ENCODE measurements around the gene APLN.

Gene APLN

GRCh38 chrX:129654652-129655546 is at the start of gene APLN:
TSS of gene APLN (minus strand) at chrX:129654956. CDS start at chrX:129654630, 326 bp downstream.
- DNase-seq (ENCODE audit: low read depth), result no peak

- DNase-seq (ENCODE audit: low read depth), result no peak
Measured at GRCh38 chrX:129704491-129704890, 49.7 kb upstream of the APLN start.

- no peak for DNase-seq (ENCODE audit: low read depth)
Measured at GRCh38 chrX:129701624-129702069, 46.9 kb upstream of the APLN start.

- no peak for DNase-seq (ENCODE audit: low read depth)
Measured at GRCh38 chrX:129700536-129700935, 45.8 kb upstream of the APLN start.

- no peak for DNase-seq (ENCODE audit: low read depth)
Measured at GRCh38 chrX:129698150-129698549, 43.4 kb upstream of the APLN start.

- DNase-seq (ENCODE audit: low read depth), result no peak
Measured at GRCh38 chrX:129697204-129697829, 42.6 kb upstream of the APLN start.

- no peak for DNase-seq (ENCODE audit: low read depth)
Measured at GRCh38 chrX:129696463-129697155, 41.9 kb upstream of the APLN start.

- no peak for DNase-seq (ENCODE audit: low read depth)
Measured at GRCh38 chrX:129695937-129696336, 41.2 kb upstream of the APLN start.

- no peak for DNase-seq (ENCODE audit: low read depth)
Measured at GRCh38 chrX:129695535-129695934, 40.8 kb upstream of the APLN start.

- DNase-seq (ENCODE audit: low read depth), result no peak
Measured at GRCh38 chrX:129694805-129695204, 40.0 kb upstream of the APLN start.

GRCh38 chrX:129693354-129693753 is 38.6 kb upstream of the APLN start:
- DNase-seq (ENCODE audit: low read depth), result no peak

GRCh38 chrX:129690435-129690834 is 35.7 kb upstream of the APLN start:
- DNase-seq (ENCODE audit: low read depth), result no peak

GRCh38 chrX:129689796-129690195 is 35.0 kb upstream of the APLN start:
- DNase-seq (ENCODE audit: low read depth), result no peak

GRCh38 chrX:129688097-129688496 is 33.3 kb upstream of the APLN start:
- no peak for DNase-seq (ENCODE audit: low read depth)

GRCh38 chrX:129686422-129686948 is 31.7 kb upstream of the APLN start:
- no peak for DNase-seq (ENCODE audit: low read depth)

GRCh38 chrX:129682979-129683378 is 28.2 kb upstream of the APLN start:
- DNase-seq (ENCODE audit: low read depth), result no peak

GRCh38 chrX:129679901-129680300 is 25.1 kb upstream of the APLN start:
- no peak for DNase-seq (ENCODE audit: low read depth)

GRCh38 chrX:129678614-129679195 is 23.9 kb upstream of the APLN start:
- DNase-seq (ENCODE audit: low read depth), result no peak

- no peak for DNase-seq (ENCODE audit: low read depth)
Measured at GRCh38 chrX:129667412-129667811, 12.7 kb upstream of the APLN start.

GRCh38 chrX:129665916-129666644 is 11.3 kb upstream of the APLN start:
- DNase-seq (ENCODE audit: low read depth), result no peak

GRCh38 chrX:129663171-129663570 is 8.4 kb upstream of the APLN start:
- no peak for DNase-seq (ENCODE audit: low read depth)

All from stimulated activated CD8-positive, alpha-beta memory T cell treated with anti-CD3 and anti-CD28 coated beads, Interleukin-15, amount 100 ng/mL, for 24 hours (primary cell).